Activated CD8-positive, alpha-beta memory T cell treated with anti-CD3 and anti-CD28 coated beads, Interleukin-2, amount 50 U/mL, for 4 hours (primary cell): ENCODE results near the gene HIF3A.

Source experiments
- DNase-seq: peaks from one replicate; pipeline ENCODE4 v3.0.0-alpha.2; 2020

HIF3A gene

DNA sequence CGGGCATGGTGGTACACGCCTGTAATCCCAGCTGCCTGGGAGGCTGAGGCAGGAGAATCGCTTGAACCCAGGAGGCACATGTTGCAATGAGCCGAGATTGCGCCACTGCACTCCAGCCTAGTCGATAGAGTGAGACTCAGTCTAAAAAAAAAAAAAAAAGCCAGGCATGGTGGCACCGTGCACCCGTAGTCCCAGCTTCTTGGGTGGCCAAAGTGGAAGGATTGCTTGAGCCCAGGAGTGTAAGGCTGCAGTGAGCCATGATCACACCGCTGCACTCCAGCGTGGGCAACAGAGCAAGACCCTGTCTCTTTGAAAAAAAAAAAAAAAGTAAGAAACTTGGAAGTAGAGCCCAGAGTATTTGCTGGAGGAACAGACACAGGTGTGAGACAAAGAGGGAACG is 88.8 kb downstream of the HIF3A start:
- no peak for DNase-seq

DNA sequence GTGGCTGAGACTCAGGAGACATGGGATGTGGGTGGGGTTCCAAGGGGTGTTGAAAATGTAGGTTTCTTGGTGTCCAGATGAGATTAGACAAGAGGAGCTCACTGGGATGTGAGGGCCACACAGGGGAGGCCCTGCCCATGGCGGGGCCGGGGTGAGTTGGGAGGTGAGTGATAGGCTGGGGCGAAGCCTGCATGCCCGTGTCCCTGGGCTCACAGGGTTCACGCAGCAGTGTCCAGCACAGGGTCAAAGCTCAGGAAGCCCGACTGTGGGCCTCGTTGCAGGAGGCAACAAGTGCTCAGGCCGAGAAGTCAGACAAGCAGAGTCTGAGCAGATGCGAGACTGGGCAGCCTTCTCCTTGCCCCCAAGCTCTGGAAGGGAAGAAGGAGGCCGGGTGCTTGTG is 89.3 kb downstream of the HIF3A start:
- DNase-seq, result no peak

GRCh38 chr19:46386996-46387712 is 90.3 kb downstream of the HIF3A start:
- no peak for DNase-seq

- no peak for DNase-seq
These were observed 90.9 kb downstream of the HIF3A start for GRCh38 chr19:46387713-46388130.

GRCh38 chr19:46388311-46389095 is 91.7 kb downstream of the HIF3A start:
- DNase-seq, result no peak

DNA sequence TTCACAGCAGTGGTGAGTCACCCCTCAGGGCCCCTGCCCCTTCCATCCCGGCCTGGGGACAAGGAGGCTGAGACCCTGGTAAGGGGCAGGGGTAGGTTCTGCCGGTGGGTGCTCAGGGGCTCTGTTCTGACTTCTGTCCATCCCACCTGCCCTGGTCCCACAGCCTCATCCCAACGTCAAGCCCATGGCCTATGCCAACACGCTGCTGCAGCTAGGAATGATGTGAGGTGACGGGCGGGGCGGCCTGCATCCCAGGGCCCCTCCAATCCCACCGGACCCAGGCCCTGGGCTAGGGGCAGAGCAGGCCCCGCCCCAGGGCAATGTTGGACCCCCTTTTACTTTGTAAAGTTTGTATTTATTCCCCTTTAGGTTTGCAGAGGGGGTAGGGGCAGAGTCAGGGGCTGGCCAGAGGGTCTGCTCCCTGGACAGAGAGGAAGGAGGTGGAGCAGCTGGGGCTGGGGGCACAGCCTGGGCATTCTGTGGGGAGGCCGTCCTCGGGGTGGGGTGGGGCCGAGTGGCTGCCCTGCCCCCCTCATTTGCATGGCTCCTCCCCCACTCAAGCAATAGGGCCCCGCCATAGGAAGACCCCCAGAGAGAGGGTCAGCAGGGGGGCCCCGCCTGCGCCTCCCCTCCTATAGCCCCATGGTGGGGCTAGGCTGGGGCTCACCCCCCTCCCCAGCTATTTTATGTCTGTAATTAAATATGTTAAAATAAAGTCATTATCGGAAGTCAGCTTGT is 93.4 kb downstream of the HIF3A start:
- no peak for DNase-seq

DNA sequence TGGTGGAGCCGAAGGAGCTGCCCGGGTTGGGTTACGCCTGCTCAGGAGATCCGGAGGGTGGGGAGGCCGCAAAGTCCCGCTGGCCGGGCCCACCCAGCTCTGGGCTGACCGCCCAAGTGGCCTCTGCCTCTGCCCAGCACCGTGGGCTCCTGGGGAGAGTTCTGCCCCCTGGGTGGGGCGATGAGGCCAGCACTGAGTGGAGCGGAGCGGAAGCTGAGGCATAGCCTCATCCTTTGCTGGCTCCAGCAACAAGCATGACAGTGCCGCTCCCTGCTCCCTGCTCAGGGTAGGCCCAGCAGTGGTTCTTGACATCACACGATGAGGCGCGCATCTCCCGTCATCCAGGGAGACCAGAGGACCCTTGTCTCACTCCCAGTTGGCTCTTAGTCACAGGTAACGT is 94.0 kb downstream of the HIF3A start:
- no peak for DNase-seq

DNA sequence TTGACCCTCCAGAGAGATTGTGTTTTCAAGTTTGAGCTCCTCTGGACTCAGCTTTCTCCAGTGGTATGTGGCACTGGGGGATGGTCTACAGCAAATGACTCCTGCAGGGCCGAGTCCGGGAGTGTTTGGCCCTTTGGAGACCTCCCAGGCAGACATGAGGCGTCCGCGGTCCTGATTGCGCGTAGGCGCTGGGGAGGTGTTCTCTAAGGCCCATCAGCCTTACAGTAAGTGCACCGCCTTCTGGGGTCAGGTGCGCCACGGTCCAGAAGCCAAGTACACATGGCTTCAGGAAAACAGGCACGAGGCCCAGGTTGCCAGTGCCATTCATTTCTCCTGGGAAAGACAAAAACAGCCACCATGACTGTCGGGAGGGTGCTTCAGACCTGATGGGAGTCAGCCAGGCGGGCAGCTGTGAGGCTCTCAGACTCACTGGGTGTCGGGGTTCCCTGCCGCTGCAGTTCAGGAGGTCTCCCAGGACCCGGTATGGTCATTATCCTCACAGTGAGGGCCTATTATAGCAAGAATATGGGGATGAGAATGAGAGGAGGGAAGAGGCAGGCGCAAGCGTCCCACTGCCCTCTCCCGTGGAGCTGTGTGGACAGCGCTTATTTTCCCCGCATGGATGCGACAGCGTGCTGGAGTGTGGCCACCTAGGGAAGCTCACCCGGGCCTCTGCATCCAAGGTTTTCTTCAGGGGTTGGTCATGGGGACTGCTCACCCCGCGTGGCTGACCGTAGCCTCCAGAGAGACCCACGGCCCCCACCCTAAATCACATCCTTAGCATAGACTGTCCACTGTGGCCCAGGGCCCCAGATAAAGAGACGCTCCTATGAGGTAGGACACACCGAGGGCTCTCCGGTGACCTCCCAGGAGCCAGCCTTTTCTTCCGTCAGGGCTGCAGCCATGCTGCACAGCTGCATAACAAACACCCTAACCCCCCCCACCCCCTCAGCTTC is 94.7 kb downstream of the HIF3A start:
- no peak for DNase-seq

DNA sequence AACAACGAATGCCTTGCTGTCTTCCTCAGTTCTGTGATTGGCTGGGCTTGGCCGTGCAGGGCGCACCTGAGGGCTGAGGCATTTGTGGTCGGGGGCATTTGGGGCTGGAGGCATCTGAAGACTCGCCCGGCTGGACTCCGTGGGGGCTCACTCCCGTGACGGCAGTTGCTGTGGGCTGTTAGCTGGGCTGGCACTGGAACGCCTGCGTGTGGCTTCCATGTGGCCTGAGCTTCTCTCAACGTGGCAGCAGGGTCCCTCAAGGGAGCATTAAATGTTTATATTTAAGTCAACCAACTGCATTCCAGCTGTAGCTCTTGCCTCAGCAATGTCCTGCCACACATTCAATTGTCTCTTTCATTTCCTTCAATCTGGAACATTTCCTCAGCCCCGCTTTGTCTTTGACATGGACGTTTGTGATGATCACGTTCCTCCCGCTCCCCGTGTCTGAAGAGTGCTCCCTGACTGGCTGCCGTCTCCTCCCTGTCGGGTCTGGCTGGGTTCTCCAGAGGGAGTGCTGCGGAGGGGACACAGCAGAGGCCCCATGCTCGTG is 95.5 kb downstream of the HIF3A start:
- DNase-seq, result no peak

DNA sequence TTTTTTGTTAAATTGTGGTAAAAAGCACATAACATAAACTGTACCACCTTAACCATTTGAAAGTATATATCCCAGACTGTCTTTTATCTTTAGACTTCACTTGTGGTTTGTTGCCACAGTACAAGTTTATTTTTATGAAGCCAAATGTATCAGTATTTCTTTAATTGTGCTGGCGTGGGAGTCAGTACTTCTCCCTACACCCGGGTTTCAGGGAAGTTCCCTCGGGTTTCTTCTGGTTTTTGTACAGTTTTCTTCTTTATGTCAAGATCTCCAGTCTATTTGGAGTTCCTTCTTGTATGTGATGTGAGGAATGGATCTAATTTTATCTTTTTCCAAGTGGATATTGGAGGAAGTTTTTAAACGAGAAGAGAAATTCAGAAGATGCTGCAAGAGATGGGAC is 96.0 kb downstream of the HIF3A start:
- DNase-seq, result no peak
